ENCODE data around the gene NHS. TPM values are rescaled to one million over a fixed set of nuclear protein-coding genes. Genes with fewer than 3 reads are reported as not detected.

The NHS gene
- total RNA-seq, 1 experiment from 2014 or later, result 2.2 TPM

GRCh38 chrX:17537723-17538243, 162.8 kb downstream of the NHS start:
- no peaks in the 10 kb centered on the region for H3K9me3 Mint-ChIP-seq (ENCODE audit: unreplicated experiment)
- no peaks in the 10 kb centered on the region for H3K36me3 Mint-ChIP-seq (ENCODE audit: insufficient read depth, unreplicated experiment)
- intact Hi-C loops (cut with micrococcal nuclease; ENCODE audit: unreplicated experiment), result no loop called here
- ChIA-PET CTCF (no interaction called here), POLR2A (no interaction called here)
- BruUV-seq (replicated peaks), result no TSS peak
- H3K27ac Mint-ChIP-seq (ENCODE audit: unreplicated experiment), result no peak overlapping the region
- Histone ChIP-seq H3K4me1 (no peaks in the 10 kb centered on the region), H3K4me3 (ENCODE audit: low read depth, low read length) (no peak overlapping the region), H3K9me3 (no peaks in the 10 kb centered on the region), H3K27me3 (replicated peaks; ENCODE audit: control insufficient read depth, insufficient read depth, low read length) (no peaks in the 10 kb centered on the region), H3K36me3 (ENCODE audit: control insufficient read depth, insufficient read depth, low read length) (no peaks in the 10 kb centered on the region)
- no peaks in the 10 kb centered on the region for H3K4me1 Mint-ChIP-seq (ENCODE audit: low read depth, unreplicated experiment)
- TF ChIP-seq, protein P1, sequence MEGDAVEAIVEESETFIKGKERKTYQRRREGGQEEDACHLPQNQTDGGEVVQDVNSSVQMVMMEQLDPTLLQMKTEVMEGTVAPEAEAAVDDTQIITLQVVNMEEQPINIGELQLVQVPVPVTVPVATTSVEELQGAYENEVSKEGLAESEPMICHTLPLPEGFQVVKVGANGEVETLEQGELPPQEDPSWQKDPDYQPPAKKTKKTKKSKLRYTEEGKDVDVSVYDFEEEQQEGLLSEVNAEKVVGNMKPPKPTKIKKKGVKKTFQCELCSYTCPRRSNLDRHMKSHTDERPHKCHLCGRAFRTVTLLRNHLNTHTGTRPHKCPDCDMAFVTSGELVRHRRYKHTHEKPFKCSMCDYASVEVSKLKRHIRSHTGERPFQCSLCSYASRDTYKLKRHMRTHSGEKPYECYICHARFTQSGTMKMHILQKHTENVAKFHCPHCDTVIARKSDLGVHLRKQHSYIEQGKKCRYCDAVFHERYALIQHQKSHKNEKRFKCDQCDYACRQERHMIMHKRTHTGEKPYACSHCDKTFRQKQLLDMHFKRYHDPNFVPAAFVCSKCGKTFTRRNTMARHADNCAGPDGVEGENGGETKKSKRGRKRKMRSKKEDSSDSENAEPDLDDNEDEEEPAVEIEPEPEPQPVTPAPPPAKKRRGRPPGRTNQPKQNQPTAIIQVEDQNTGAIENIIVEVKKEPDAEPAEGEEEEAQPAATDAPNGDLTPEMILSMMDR (IDR thresholded peaks at IDR 0.05; ENCODE audit: insufficient read depth in 1 of 2, low read depth in 1 of 2, low read length in 1 of 2, severe bottlenecking in 1 of 2, unreplicated experiment in 1 of 2), result no peak
- no peak overlapping the region for H3K4me3 Mint-ChIP-seq (ENCODE audit: unreplicated experiment)
- no peaks in the 10 kb centered on the region for H3K27me3 Mint-ChIP-seq (ENCODE audit: insufficient read depth, unreplicated experiment)
- no peak for DNase-seq

GRCh38 chrX:17542123-17542522, 167.1 kb downstream of the NHS start:
- Histone ChIP-seq H3K27me3 (replicated peaks; ENCODE audit: control insufficient read depth, insufficient read depth, low read length) (no peaks in the 10 kb centered on the region), H3K4me1 (no peaks in the 10 kb centered on the region), H3K36me3 (ENCODE audit: control insufficient read depth, insufficient read depth, low read length) (no peaks in the 10 kb centered on the region), H3K4me3 (ENCODE audit: low read depth, low read length) (no peak overlapping the region), H3K9me3 (no peaks in the 10 kb centered on the region)
- Mint-ChIP-seq H3K27ac (ENCODE audit: unreplicated experiment) (no peak overlapping the region), H3K36me3 (ENCODE audit: insufficient read depth, unreplicated experiment) (no peaks in the 10 kb centered on the region), H3K4me3 (ENCODE audit: unreplicated experiment) (no peak overlapping the region), H3K27me3 (ENCODE audit: insufficient read depth, unreplicated experiment) (no peaks in the 10 kb centered on the region), H3K9me3 (ENCODE audit: unreplicated experiment) (no peaks in the 10 kb centered on the region), H3K4me1 (ENCODE audit: low read depth, unreplicated experiment) (no peaks in the 10 kb centered on the region)
- intact Hi-C loops (cut with micrococcal nuclease; ENCODE audit: unreplicated experiment), result no loop called here
- CTCF ChIA-PET, result no interaction called here
- POLR2A ChIA-PET, result no interaction called here
- TF ChIP-seq, protein P1 (IDR thresholded peaks at IDR 0.05; ENCODE audit: insufficient read depth in 1 of 2, low read depth in 1 of 2, low read length in 1 of 2, severe bottlenecking in 1 of 2, unreplicated experiment in 1 of 2), result no peak
- no TSS peak for BruUV-seq (replicated peaks)
- no peak for DNase-seq

- Histone ChIP-seq H3K9me3 (no peaks in the 10 kb centered on the region), H3K27me3 (replicated peaks; ENCODE audit: control insufficient read depth, insufficient read depth, low read length) (no peaks in the 10 kb centered on the region), H3K4me1 (no peaks in the 10 kb centered on the region), H3K36me3 (ENCODE audit: control insufficient read depth, insufficient read depth, low read length) (no peaks in the 10 kb centered on the region), H3K4me3 (ENCODE audit: low read depth, low read length) (no peak overlapping the region)
- H3K4me3 Mint-ChIP-seq (ENCODE audit: unreplicated experiment), result no peak overlapping the region
- TF ChIP-seq, protein P1 (IDR thresholded peaks at IDR 0.05; ENCODE audit: insufficient read depth in 1 of 2, low read depth in 1 of 2, low read length in 1 of 2, severe bottlenecking in 1 of 2, unreplicated experiment in 1 of 2), result no peak
- intact Hi-C loops (cut with micrococcal nuclease; ENCODE audit: unreplicated experiment), result no loop called here
- POLR2A ChIA-PET, result no interaction called here
- DNase-seq, result peak in 1 of 2 experiments; percentile 40
- H3K9me3 Mint-ChIP-seq (ENCODE audit: unreplicated experiment), result no peaks in the 10 kb centered on the region
- peaks cover 5% of the 10 kb centered on the region for H3K36me3 Mint-ChIP-seq (ENCODE audit: insufficient read depth, unreplicated experiment)
- H3K4me1 Mint-ChIP-seq (ENCODE audit: low read depth, unreplicated experiment), result no peaks in the 10 kb centered on the region
- peaks cover 4% of the 10 kb centered on the region for H3K27me3 Mint-ChIP-seq (ENCODE audit: insufficient read depth, unreplicated experiment)
- H3K27ac Mint-ChIP-seq (ENCODE audit: unreplicated experiment), result no peak overlapping the region
- no TSS peak for BruUV-seq (replicated peaks)
- CTCF ChIA-PET, result interaction anchor here (0.5 to 0.6 kb wide), 2 partner anchors 44 to 596 kb away, joined by 3 to 4 read pairs; no protein-coding TSS in a partner anchor
These were observed 169.8 kb downstream of the NHS start for GRCh38 chrX:17544821-17545220.

Data from Caco-2 (cell line).